Activated CD4-positive, alpha-beta T cell treated with anti-CD3 and anti-CD28 coated beads, Interleukin-2, amount 50 U/mL, for 4 hours (primary cell): ENCODE measurements around the gene BMF.

Experiments
- DNase-seq, 2 experiments: peaks; one replicate each; pipeline ENCODE4 v3.0.0-alpha.2; 2020

BMF gene

GRCh38 chr15:40046721-40047414 is 61.8 kb downstream of the BMF start:
- no peak for DNase-seq

- DNase-seq = no peak
These were observed 63.0 kb downstream of the BMF start for GRCh38 chr15:40045572-40046217.

GRCh38 chr15:40044717-40045571 is 63.7 kb downstream of the BMF start:
- peak; percentile 77 to 80 for DNase-seq

DNA sequence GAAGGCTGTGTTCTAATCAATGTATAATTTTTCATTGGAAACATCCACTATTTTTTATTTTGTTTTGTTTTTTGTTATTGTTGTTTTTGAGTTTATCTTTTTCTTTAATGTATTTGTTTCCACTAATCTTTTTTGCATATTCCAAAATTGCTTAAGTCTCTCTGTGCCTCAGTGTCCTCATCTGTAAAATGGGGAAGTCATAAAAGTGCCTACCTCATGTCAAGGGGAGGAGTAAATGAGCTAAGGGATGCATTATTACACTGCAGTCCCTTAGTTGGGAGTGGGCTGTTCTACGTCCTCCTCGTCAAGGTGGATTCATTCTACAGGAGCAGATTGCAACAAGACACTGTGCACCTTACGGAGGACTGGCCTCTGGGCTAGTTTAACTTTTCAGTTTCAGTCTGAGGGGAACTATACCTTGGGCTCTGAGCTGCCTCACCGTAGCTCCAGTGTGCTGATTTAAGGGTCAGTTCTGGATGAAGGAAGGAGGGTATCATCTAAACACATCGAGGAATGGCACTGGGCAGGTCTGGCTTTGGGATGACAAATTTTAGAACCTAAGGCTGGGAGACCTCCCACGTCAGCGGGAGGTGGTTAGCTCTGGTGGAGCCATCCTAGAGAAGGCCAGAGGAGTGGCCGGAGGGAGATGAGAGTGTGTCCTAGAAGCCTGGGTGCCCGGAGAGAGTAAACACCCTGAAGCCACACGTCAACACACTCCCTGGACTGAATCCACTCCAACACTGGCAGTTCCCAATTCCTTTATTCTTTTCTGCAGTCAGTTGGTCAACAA is 64.6 kb downstream of the BMF start:
- no peak for DNase-seq

GRCh38 chr15:40042791-40043320 is 65.8 kb downstream of the BMF start:
- no peak for DNase-seq

GRCh38 chr15:40040770-40041169 is 67.9 kb downstream of the BMF start:
- no peak for DNase-seq

DNA sequence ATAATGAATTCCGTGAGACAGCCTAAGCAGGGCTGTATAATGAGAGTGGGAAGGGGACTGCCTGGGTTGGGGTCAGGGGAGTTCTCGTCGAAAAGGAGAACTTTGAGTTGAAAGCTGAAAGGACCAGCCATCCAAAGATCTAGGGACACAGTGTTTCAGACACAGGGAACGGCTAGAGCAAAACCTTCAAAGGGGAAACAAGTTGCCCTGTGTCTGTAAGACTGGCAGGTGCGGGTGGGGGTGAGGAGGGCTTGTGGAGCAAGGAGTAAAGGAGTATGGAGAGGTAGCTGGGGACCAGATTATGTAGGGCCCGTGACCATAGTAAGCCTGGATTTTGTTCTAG is 68.4 kb downstream of the BMF start:
- DNase-seq = no peak

DNA sequence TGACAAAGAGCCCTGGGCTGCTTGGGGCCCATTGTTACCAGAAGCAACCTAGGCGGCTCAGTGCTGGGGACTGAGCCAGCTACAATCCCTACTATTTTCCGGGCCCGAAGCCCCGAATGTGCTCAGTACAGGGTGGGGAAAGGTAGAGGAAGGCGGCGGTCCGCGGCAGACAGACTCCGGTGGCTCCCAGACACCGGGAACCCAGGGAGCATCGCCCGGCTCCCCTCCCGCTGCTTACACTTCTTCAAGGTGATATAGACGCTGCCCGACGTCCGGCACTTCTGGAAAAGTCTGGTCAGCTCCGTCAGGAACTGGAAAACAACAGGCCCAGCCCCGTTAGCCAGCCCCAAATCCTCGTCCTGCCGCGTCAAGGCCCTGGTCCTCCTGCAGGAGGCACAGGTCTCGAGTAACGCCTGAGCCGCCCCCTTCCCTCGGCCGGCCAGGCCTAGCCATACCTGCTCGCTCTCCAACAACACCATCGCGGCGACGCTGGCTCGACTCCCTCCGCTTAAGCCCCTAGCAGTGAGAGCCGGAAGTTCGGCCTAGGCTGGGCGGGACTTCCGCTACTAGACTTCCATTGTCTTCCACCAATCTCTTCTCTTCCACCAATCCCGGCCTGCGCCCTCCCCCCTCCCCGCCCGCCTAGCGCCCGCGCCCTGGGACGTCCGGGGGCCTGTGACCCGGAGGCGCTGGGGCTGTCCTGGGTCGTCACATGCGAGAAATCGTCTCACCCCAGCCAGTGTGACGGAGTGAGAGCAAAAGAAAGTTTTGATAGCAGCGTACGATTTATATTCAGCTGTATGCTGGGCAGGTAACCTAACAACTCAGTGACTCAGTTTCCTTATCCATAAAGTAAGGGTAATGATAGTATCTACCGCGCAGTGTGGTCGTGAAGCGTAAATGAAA is 69.8 kb downstream of the BMF start, which contains the start of gene SRP14:
TSS of gene SRP14 (minus strand) at position 544 of the 906 bp plus-strand sequence. CDS start at position 479, 65 bp downstream.
- DNase-seq = peak; percentile 90 to 91

- no peak for DNase-seq
These were observed 70.4 kb downstream of the BMF start for GRCh38 chr15:40038275-40038637.
